Cardiac fibroblast (primary cell): ENCODE data around the gene KIF3C.
A peak's percentile ranks its signal among the peaks of the same experiment; 100 is the strongest.
"Not testable (repeated sequence)": the region's sequence is repeated elsewhere in the genome, so short reads cannot be mapped to it uniquely, and the experiment has no call there.

Experiments
- DNase-seq, 2 donors: peaks; one replicate each; pipeline versions ENCODE4 v3.0.0 to v3.0.0-alpha.2; 2010; ENCODE audit warnings: low read depth in 2 of 2
- H3K4me3 ChIP-seq, 2 donors: replicated peaks in 1 of 2; 1 replicate in 1 of 2; 2 replicates in 1 of 2; pipeline ENCODE4 v1.5.1; 2011; ENCODE audit warnings: low read depth in 2 of 2, low read length in 2 of 2, mild to moderate bottlenecking in 2 of 2, moderate library complexity in 1 of 2
- TF ChIP-seq, protein P1 (sequence below): IDR thresholded peaks from one replicate; pipeline ENCODE4 v1.5.1; 2011; ENCODE audit warnings: low read depth, mild to moderate bottlenecking, low read length, inconsistent platforms

The KIF3C gene

DNA sequence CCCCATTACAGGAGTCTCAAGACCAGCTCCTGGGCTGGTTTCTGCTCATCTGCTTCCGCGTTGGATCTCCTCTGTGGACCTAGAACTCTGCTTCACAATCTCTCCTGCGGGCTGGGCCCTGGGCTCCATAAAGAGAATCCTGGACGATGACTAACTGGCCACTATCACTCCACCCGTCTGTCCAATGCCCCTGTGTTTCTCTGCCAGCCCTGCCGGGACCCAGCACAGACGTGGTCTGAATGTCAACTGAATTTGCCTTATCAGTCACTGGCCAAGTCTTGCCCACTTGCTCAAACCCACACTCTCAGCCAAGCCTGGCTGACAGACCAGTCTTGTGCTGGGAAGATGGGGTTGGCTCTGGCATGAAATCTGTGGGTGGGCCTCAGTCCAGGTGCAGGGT lies 17.4 kb downstream of the KIF3C start:
- TF ChIP-seq, protein P1, sequence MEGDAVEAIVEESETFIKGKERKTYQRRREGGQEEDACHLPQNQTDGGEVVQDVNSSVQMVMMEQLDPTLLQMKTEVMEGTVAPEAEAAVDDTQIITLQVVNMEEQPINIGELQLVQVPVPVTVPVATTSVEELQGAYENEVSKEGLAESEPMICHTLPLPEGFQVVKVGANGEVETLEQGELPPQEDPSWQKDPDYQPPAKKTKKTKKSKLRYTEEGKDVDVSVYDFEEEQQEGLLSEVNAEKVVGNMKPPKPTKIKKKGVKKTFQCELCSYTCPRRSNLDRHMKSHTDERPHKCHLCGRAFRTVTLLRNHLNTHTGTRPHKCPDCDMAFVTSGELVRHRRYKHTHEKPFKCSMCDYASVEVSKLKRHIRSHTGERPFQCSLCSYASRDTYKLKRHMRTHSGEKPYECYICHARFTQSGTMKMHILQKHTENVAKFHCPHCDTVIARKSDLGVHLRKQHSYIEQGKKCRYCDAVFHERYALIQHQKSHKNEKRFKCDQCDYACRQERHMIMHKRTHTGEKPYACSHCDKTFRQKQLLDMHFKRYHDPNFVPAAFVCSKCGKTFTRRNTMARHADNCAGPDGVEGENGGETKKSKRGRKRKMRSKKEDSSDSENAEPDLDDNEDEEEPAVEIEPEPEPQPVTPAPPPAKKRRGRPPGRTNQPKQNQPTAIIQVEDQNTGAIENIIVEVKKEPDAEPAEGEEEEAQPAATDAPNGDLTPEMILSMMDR, result no peak
- DNase-seq, result peak in 1 of 2 donors; percentile 15
- no peak overlapping the region for H3K4me3 ChIP-seq

DNA sequence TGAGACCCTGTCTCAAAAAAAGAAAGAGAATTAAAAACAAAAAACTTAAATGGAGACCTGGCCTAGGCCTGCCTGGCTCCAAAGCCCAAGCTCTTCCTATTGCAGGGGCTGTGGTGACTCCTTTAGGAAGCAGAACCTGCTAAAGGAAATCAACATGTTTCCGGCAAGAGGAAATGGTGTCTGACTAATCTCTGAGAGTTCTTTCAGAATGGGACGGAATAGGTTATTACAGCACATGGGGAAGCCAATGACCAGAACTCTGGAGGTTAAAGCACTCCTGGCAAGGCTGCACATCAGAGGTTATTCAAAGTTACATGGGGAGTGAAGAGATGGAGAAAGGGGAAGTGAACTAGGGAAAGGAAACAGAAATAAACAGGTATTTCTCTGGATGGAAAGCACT lies 21.4 kb downstream of the KIF3C start:
- no peak overlapping the region for H3K4me3 ChIP-seq
- peak; percentile 69 to 81 for DNase-seq
- TF ChIP-seq, protein P1, result no peak

DNA sequence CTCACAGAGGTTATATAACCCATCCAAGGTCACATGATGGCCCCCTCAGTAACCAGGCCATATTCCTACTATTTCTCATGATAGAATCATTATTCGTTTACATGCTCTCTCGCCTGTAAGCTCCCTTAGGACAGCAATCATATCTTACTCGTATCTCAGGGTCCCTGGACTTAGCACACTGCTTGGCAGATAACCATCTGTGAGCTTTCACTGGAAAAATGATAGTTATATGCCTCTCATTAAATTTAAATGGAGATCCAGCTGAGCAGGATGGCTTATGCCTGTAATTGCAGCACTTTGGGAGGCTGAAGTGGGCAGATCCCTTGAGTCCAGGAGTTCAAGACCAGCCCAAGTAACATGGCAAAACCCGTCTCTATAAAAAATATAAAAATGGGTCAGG lies 21.9 kb downstream of the KIF3C start:
- no peak for DNase-seq
- TF ChIP-seq, protein P1, result no peak
- H3K4me3 ChIP-seq, result no peak overlapping the region

DNA sequence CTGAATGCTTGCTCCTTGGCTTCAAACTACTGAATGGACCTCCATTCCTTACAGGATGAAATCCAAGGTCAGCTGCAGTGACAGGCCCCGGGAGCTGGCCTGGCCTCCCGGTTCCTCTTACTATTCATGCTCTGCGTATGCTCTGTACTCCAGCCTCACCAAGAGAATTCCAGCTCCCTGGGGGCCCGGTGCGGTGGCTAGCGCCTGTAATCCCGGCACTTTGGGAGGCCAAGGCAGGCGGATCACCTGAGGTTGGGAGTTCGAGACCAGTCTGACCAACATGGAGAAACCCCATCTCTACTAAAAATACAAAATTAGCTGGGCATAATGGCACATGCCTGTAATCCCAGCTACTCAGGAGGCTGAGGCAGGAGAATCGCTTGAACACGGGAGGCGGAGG lies 23.7 kb downstream of the KIF3C start:
- not testable (repeated sequence) for H3K4me3 ChIP-seq, DNase-seq

DNA sequence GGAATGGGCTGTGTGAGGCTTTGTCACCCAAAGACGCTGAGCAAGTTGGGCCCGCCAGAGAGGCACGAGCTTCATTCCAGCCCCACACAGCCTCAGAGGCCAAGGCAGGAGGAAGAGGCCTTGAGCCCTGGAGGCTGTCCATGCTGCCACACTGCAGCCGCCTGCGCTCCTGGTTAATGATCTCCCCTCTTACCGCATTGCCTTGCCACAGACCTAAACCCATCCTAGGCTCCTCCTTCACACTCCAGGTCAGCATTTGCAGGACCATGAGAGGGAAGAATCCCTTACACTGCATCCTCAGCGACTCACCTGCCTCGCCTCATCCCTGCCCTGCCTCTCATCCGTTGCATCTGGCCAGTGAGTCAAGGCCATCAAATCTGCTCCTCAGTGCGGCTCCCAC lies 24.6 kb downstream of the KIF3C start:
- H3K4me3 ChIP-seq, result no peak overlapping the region
- TF ChIP-seq, protein P1, result no peak
- DNase-seq, result no peak

DNA sequence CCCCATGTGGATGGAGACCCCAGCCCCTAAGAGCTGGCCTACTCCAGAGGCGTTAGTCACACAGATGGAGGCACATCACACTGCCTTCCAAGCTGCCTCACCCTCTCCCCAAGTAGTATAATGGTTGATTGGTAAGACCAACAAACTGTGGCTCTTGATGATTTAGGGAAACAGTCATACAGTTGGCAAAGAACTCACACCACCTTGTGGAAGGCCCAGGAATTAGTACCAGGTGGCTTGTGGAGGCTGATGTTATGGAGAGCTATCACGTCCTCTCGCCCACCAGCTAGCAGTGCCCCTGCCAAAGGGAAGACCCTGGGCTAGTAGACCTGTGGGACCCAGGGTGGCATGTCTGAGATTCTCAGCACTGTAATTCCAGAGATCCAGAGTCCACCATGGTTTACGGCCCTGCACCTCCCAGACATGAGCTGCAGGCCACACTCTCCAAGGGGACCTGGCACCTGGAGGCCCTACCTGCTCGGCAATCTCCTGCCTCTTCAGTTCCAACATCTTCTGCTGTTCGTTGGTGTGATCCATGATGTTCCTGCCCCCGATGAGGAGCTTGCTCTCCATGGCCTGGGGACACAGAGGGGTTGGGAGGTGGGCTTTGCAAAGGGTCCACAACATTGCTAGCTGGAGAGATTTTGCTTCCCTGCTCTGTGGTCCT lies 26.3 kb downstream of the KIF3C start:
- no peak overlapping the region for H3K4me3 ChIP-seq
- TF ChIP-seq, protein P1, result no peak
- DNase-seq, result no peak

DNA sequence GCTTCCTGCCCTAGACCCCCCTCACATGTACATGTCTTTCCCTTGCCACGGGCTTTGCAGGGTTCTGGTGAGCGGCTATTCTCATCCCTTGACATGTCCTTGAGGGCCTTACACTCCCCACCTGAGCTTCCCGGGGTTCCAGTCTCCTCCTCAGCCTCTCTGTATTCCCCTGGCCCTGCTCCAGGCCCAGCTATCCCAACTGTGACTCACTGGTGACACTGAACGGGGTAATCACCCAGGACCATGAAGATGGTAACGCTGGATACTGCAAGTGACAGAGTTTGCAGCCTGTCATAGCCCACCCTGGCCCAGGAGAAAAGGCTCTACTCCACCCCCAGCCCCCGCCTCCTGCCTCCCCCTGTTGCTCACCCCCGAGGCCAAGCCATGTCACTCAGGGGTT lies 27.3 kb downstream of the KIF3C start:
- no peak overlapping the region for H3K4me3 ChIP-seq
- TF ChIP-seq, protein P1, result no peak
- no peak for DNase-seq
